ENCODE measurements around the gene YWHAE.
"Not testable (repeated sequence)": the region's sequence is repeated elsewhere in the genome, so short reads cannot be mapped to it uniquely, and the experiment has no call there.

YWHAE gene

GRCh38 chr17:1362065-1362848 is 37.8 kb downstream of the YWHAE start:
- peaks cover 11 to 12% of the 10 kb centered on the region in 2 donors for H3K4me1 ChIP-seq (ENCODE audit: control insufficient read depth in 2 of 2, insufficient read depth in 2 of 2, low read length in 2 of 2)
- no peak overlapping the region for H3K27ac ChIP-seq (ENCODE audit: low read depth in 2 of 2, low read length in 2 of 2)
- H3K4me3 ChIP-seq (ENCODE audit: low read length in 2 of 2): peak overlapping the region in 1 of 2 donors; percentile 3
- no peaks in the 10 kb centered on the region for H3K9me3 ChIP-seq (ENCODE audit: control insufficient read depth in 2 of 2, low read length in 2 of 2)
- no peaks in the 10 kb centered on the region for H3K27me3 ChIP-seq (ENCODE audit: control insufficient read depth in 2 of 2, insufficient read depth in 2 of 2, low read length in 2 of 2)
- peaks cover 21 to 22% of the 10 kb centered on the region in 2 donors for H3K36me3 ChIP-seq (ENCODE audit: control insufficient read depth in 2 of 2, insufficient read depth in 2 of 2, low read length in 2 of 2)
- H3K9ac ChIP-seq (ENCODE audit: low read depth in 1 of 2, low read length in 2 of 2): no peak overlapping the region

GRCh38 chr17:1360975-1361374 is 39.0 kb downstream of the YWHAE start:
- Histone ChIP-seq H3K27ac (ENCODE audit: low read depth in 2 of 2, low read length in 2 of 2) (no peak overlapping the region), H3K36me3 (ENCODE audit: control insufficient read depth in 2 of 2, insufficient read depth in 2 of 2, low read length in 2 of 2) (peaks cover 20 to 29% of the 10 kb centered on the region in 2 donors), H3K9me3 (ENCODE audit: control insufficient read depth in 2 of 2, low read length in 2 of 2) (no peaks in the 10 kb centered on the region), H3K4me1 (ENCODE audit: control insufficient read depth in 2 of 2, insufficient read depth in 2 of 2, low read length in 2 of 2) (peaks cover 11 to 12% of the 10 kb centered on the region in 2 donors), H3K9ac (ENCODE audit: low read depth in 1 of 2, low read length in 2 of 2) (no peak overlapping the region), H3K27me3 (ENCODE audit: control insufficient read depth in 2 of 2, insufficient read depth in 2 of 2, low read length in 2 of 2) (no peaks in the 10 kb centered on the region), H3K4me3 (ENCODE audit: low read length in 2 of 2) (no peak overlapping the region)

DNA sequence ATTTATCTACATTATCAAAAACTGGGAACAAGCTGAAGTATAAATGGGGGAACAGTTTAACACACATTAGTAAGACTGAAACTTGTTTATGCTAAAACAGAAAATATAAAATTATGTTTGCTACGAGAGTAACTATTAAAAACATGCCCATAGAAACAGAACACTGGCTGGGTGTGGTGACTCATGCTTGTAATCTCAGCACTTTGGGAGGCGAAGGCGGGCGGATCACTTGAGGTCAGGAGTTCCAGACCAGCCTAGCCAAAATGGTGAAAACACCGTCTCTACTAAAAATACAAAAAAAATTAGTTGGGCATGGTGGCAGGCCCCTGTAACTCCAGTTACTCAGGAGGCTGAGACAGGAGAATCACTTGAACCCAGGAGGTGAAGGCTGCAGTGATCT is 39.7 kb downstream of the YWHAE start:
- not testable (repeated sequence) for H3K4me3 ChIP-seq (ENCODE audit: low read length in 2 of 2); H3K27ac ChIP-seq (ENCODE audit: low read depth in 2 of 2, low read length in 2 of 2); H3K4me1 ChIP-seq (ENCODE audit: control insufficient read depth in 2 of 2, insufficient read depth in 2 of 2, low read length in 2 of 2); H3K9me3 ChIP-seq (ENCODE audit: control insufficient read depth in 2 of 2, low read length in 2 of 2); H3K9ac ChIP-seq (ENCODE audit: low read depth in 1 of 2, low read length in 2 of 2); H3K27me3 ChIP-seq (ENCODE audit: control insufficient read depth in 2 of 2, insufficient read depth in 2 of 2, low read length in 2 of 2)
- peaks cover 20 to 34% of the 10 kb centered on the region in 2 donors for H3K36me3 ChIP-seq (ENCODE audit: control insufficient read depth in 2 of 2, insufficient read depth in 2 of 2, low read length in 2 of 2)

- Histone ChIP-seq H3K27me3 (ENCODE audit: control insufficient read depth in 2 of 2, insufficient read depth in 2 of 2, low read length in 2 of 2) (no peaks in the 10 kb centered on the region), H3K9me3 (ENCODE audit: control insufficient read depth in 2 of 2, low read length in 2 of 2) (no peaks in the 10 kb centered on the region), H3K27ac (ENCODE audit: low read depth in 2 of 2, low read length in 2 of 2) (no peak overlapping the region), H3K36me3 (ENCODE audit: control insufficient read depth in 2 of 2, insufficient read depth in 2 of 2, low read length in 2 of 2) (peaks cover 28 to 48% of the 10 kb centered on the region in 2 donors), H3K4me1 (ENCODE audit: control insufficient read depth in 2 of 2, insufficient read depth in 2 of 2, low read length in 2 of 2) (peaks cover 2% of the 10 kb centered on the region in 2 donors), H3K9ac (ENCODE audit: low read depth in 1 of 2, low read length in 2 of 2) (no peak overlapping the region), H3K4me3 (ENCODE audit: low read length in 2 of 2) (no peak overlapping the region)
Measured at GRCh38 chr17:1354030-1354429, 46.0 kb downstream of the YWHAE start.

GRCh38 chr17:1352530-1352929 is 47.5 kb downstream of the YWHAE start:
- peaks cover 33 to 47% of the 10 kb centered on the region in 2 donors for H3K36me3 ChIP-seq (ENCODE audit: control insufficient read depth in 2 of 2, insufficient read depth in 2 of 2, low read length in 2 of 2)

DNA sequence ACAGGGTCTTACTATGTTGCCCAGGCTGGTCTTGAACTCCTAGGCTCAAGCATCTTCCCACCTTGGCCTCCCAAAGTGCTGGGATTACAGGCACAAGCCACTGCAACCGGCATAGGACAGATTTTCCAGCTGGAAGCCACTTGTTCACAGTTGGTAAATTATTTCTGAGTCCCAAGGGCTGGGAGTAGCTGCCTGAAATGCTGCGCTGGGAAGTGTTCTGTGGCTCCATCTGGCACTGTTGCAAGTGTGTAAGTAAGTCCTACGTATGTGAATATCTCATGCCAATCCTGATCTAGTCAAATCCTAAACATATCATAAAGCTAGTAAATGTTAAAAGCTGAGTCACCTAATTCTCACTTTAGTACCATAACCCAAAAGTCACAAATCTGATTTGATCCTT is 48.1 kb downstream of the YWHAE start:
- no peak overlapping the region for H3K9ac ChIP-seq (ENCODE audit: low read depth in 1 of 2, low read length in 2 of 2)
- H3K27ac ChIP-seq (ENCODE audit: low read depth in 2 of 2, low read length in 2 of 2): no peak overlapping the region
- no peak overlapping the region for H3K4me3 ChIP-seq (ENCODE audit: low read length in 2 of 2)
- peaks cover 3 to 18% of the 10 kb centered on the region in 2 donors for H3K4me1 ChIP-seq (ENCODE audit: control insufficient read depth in 2 of 2, insufficient read depth in 2 of 2, low read length in 2 of 2)
- H3K9me3 ChIP-seq (ENCODE audit: control insufficient read depth in 2 of 2, low read length in 2 of 2): no peaks in the 10 kb centered on the region
- no peaks in the 10 kb centered on the region for H3K27me3 ChIP-seq (ENCODE audit: control insufficient read depth in 2 of 2, insufficient read depth in 2 of 2, low read length in 2 of 2)
- H3K36me3 ChIP-seq (ENCODE audit: control insufficient read depth in 2 of 2, insufficient read depth in 2 of 2, low read length in 2 of 2): peaks cover 33 to 47% of the 10 kb centered on the region in 2 donors

More at GRCh38 chr17:1352530-1352929, 47.5 kb downstream of the YWHAE start:
- not testable (repeated sequence) for H3K27me3 ChIP-seq (ENCODE audit: control insufficient read depth in 2 of 2, insufficient read depth in 2 of 2, low read length in 2 of 2); H3K9me3 ChIP-seq (ENCODE audit: control insufficient read depth in 2 of 2, low read length in 2 of 2); H3K9ac ChIP-seq (ENCODE audit: low read depth in 1 of 2, low read length in 2 of 2); H3K27ac ChIP-seq (ENCODE audit: low read depth in 2 of 2, low read length in 2 of 2); H3K4me3 ChIP-seq (ENCODE audit: low read length in 2 of 2)
- H3K4me1 ChIP-seq (ENCODE audit: control insufficient read depth in 2 of 2, insufficient read depth in 2 of 2, low read length in 2 of 2): peaks cover 3 to 12% of the 10 kb centered on the region in 2 donors

GRCh38 chr17:1351275-1351674 is 48.7 kb downstream of the YWHAE start:
- H3K36me3 ChIP-seq (ENCODE audit: control insufficient read depth in 2 of 2, insufficient read depth in 2 of 2, low read length in 2 of 2): peaks cover 33 to 42% of the 10 kb centered on the region in 2 donors
- peaks cover 3 to 18% of the 10 kb centered on the region in 2 donors for H3K4me1 ChIP-seq (ENCODE audit: control insufficient read depth in 2 of 2, insufficient read depth in 2 of 2, low read length in 2 of 2)
- H3K27ac ChIP-seq (ENCODE audit: low read depth in 2 of 2, low read length in 2 of 2): no peak overlapping the region
- H3K27me3 ChIP-seq (ENCODE audit: control insufficient read depth in 2 of 2, insufficient read depth in 2 of 2, low read length in 2 of 2): no peaks in the 10 kb centered on the region
- no peak overlapping the region for H3K9ac ChIP-seq (ENCODE audit: low read depth in 1 of 2, low read length in 2 of 2)
- H3K4me3 ChIP-seq (ENCODE audit: low read length in 2 of 2): no peak overlapping the region
- no peaks in the 10 kb centered on the region for H3K9me3 ChIP-seq (ENCODE audit: control insufficient read depth in 2 of 2, low read length in 2 of 2)

GRCh38 chr17:1347589-1348323 is 52.3 kb downstream of the YWHAE start:
- Histone ChIP-seq H3K4me3 (ENCODE audit: low read length in 2 of 2) (peak overlapping the region; percentile 36 to 61), H3K9me3 (ENCODE audit: control insufficient read depth in 2 of 2, low read length in 2 of 2) (no peaks in the 10 kb centered on the region), H3K36me3 (ENCODE audit: control insufficient read depth in 2 of 2, insufficient read depth in 2 of 2, low read length in 2 of 2) (peaks cover 42 to 44% of the 10 kb centered on the region in 2 donors), H3K4me1 (ENCODE audit: control insufficient read depth in 2 of 2, insufficient read depth in 2 of 2, low read length in 2 of 2) (peaks cover 3 to 21% of the 10 kb centered on the region in 2 donors), H3K27ac (ENCODE audit: low read depth in 2 of 2, low read length in 2 of 2) (peak overlapping the region; percentile 76 to 87), H3K27me3 (ENCODE audit: control insufficient read depth in 2 of 2, insufficient read depth in 2 of 2, low read length in 2 of 2) (no peaks in the 10 kb centered on the region), H3K9ac (ENCODE audit: low read depth in 1 of 2, low read length in 2 of 2) (peak overlapping the region; percentile 10 to 51)

GRCh38 chr17:1344521-1344920 is 55.5 kb downstream of the YWHAE start:
- Histone ChIP-seq H3K4me3 (ENCODE audit: low read length in 2 of 2) (no peak overlapping the region), H3K27ac (ENCODE audit: low read depth in 2 of 2, low read length in 2 of 2) (no peak overlapping the region), H3K36me3 (ENCODE audit: control insufficient read depth in 2 of 2, insufficient read depth in 2 of 2, low read length in 2 of 2) (peaks cover 22 to 29% of the 10 kb centered on the region in 2 donors), H3K27me3 (ENCODE audit: control insufficient read depth in 2 of 2, insufficient read depth in 2 of 2, low read length in 2 of 2) (no peaks in the 10 kb centered on the region), H3K9ac (ENCODE audit: low read depth in 1 of 2, low read length in 2 of 2) (no peak overlapping the region), H3K4me1 (ENCODE audit: control insufficient read depth in 2 of 2, insufficient read depth in 2 of 2, low read length in 2 of 2) (peaks cover 8 to 21% of the 10 kb centered on the region in 2 donors), H3K9me3 (ENCODE audit: control insufficient read depth in 2 of 2, low read length in 2 of 2) (no peaks in the 10 kb centered on the region)

DNA sequence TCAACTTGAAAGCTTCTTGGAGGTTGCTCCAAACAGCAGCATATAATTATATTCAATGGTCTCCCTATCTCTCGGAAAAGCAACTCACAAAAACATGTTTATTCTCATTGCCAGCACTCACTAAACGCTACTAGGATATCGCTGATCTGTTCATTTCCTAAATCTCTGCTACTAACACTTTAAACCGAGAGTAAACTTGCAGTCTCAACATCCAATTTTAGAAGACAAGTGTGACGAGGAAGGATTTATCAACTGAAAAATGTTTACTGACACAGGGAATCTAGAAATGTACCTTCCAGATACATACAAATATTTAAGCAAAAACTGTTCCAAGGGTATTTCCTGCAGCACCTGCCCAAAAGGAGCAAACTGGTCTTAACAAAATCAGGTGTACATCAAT is 56.5 kb downstream of the YWHAE start:
- no peak overlapping the region for H3K4me3 ChIP-seq (ENCODE audit: low read length in 2 of 2)
- H3K9me3 ChIP-seq (ENCODE audit: control insufficient read depth in 2 of 2, low read length in 2 of 2): no peaks in the 10 kb centered on the region
- H3K27me3 ChIP-seq (ENCODE audit: control insufficient read depth in 2 of 2, insufficient read depth in 2 of 2, low read length in 2 of 2): no peaks in the 10 kb centered on the region
- H3K9ac ChIP-seq (ENCODE audit: low read depth in 1 of 2, low read length in 2 of 2): no peak overlapping the region
- H3K36me3 ChIP-seq (ENCODE audit: control insufficient read depth in 2 of 2, insufficient read depth in 2 of 2, low read length in 2 of 2): peaks cover 22 to 29% of the 10 kb centered on the region in 2 donors
- H3K27ac ChIP-seq (ENCODE audit: low read depth in 2 of 2, low read length in 2 of 2): no peak overlapping the region
- peaks cover 5 to 17% of the 10 kb centered on the region in 2 donors for H3K4me1 ChIP-seq (ENCODE audit: control insufficient read depth in 2 of 2, insufficient read depth in 2 of 2, low read length in 2 of 2)

All from mucosa of rectum (tissue), 2 donors.